Activated T-cell treated with anti-CD3 and anti-CD28 coated beads for 48 hours (primary cell): Measurements from ENCODE around the gene REPIN1.
"Not testable (repeated sequence)": the region's sequence is repeated elsewhere in the genome, so short reads cannot be mapped to it uniquely, and the experiment has no call there.

Experiments used
- DNase-seq: peaks from one replicate; pipeline ENCODE4 v3.0.0-alpha.2; 2020; ENCODE audit warnings: low read depth

Gene REPIN1

DNA sequence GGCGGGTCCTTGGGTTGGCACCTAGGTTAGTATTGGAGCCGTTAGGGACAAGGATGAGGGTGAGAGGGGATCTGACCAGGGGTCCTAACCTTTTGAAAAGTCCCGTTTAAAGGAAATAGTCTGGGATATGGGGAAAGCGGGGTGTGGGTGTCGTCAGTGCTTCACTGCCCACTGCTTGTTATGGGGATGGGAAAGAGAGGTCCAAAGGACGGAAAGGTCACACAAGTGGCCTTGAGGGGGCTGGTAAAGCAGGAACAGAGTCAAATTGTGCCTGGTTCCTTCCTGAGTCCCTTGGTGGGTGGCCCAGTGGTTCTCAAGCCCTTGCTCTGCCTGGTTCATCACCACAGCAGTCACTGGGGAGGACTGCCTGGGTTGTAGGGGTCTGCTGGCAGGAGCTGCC, 7.9 kb downstream of the REPIN1 start:
- DNase-seq = no peak

- DNase-seq = no peak
Observed at GRCh38 chr7:150377196-150377595, 8.6 kb downstream of the REPIN1 start.

GRCh38 chr7:150377635-150378034, 9.0 kb downstream of the REPIN1 start:
- DNase-seq = no peak

DNA sequence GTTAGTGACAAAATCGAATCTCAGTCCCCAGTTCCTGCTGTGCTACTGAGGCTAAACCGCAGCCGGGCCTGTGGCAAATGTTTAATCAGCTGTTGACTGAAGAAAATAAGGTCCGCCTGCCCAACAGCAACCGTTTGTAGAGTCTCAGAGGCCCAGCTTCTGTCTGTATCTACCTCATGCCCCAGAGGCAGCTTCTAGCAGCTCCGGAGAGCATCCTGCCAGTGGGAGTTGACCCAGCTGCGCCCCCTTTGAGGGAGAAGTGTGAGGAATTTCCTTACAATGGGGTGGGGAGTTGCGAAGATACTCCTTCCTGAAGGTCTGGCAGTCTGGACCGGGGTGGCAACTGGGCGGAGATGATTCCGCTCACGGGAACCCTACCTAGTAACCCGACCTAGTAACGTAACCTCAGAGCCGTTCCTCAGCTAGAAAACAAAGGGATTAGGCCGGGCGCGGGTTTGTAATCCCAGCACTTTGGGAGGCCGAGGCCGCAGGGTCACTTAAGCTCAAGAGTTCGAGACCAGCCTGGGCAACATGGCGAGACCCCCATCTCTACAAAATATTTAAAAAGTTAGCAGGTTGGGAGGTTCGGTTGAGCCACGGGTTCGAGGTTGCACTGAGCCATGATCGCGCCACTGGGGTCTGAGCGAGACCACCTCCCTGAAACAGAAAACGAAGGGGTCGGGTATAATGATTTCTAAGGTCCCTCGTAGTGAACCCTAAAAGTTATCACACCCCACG, 9.7 kb downstream of the REPIN1 start:
- no peak for DNase-seq

DNA sequence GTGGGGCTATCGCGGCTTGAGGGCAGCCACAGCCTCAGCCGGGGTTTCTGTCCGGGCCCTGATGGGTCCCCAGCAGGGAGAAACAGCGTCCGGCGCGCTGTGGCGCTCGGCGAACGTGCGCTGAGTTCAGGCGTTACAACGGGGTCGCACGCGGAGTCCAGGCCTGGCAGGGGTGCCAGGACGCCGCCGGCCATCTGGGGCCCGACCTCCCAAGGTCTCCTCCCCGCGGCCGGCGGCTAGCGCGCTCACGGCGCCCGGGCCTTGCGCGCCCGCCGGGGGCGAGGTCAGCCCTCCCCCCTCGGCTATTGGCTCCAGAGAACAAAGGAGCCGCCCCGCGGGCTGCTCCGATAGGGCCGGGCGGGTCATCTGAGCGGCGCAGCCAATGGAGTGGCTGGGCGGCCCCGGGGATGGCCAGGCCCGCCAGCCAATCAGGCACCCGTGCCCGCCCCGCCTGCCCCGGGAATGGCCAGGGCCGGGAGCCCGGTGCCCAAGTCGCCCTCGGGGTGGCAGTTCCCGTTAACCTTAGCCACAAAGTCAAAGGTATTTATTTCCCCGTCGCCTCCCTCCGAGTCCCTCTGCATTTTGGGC, 10.3 kb downstream of the REPIN1 start, which contains the start of gene ZNF775:
Gene ZNF775, plus strand, starts transcription at position 478 of the 588 bp plus-strand sequence. CDS start 9,141 bp downstream, outside the sequence.
- peak; percentile 93 for DNase-seq

DNA sequence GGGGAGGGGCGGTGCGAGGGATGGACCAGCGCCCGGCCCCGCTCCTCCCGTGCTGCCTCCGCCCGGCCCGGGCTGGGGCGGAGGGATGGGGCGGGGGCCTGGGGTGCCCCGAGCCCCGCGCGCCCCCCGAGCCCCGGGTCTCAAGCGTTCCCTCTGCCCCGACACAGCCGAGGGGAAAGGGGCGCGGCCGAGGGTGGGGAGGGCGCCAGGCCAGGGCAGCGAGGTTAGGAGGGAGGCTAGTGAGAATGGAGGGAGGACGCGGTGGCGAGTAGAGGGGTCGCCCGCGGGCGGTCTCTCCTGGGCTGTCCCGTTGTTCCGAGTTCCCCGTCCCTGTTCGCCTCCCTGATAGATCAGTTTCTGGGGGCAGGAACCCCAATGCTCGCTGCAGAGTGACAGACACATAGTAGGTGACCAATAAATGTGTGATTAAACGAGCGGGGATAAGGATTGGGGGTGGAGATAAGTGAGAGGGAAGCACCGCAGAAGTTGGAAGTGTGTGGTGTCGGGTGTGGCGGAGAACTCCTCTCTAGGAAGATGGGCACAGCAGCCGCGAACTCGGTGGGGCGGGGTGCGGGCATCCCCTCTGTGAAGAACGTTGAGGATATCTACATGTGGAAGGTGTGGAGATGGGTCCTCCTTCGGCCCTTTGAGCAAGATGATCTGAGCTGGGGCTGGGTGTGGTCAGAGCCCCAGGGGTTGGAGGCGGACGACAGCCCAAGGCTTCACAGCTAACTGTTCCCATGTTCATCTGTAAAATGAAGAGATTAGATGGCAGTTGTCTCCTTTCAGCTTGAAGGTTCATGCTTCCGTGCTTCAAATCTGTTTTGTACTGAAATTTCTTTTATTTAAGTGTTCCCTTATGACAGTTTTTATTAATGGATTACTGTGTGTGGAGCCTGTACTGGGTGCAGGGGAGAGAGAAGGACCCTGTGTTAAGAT, 11.1 kb downstream of the REPIN1 start:
- no peak for DNase-seq

- no peak for DNase-seq
Observed at GRCh38 chr7:150380463-150380862, 11.8 kb downstream of the REPIN1 start.

DNA sequence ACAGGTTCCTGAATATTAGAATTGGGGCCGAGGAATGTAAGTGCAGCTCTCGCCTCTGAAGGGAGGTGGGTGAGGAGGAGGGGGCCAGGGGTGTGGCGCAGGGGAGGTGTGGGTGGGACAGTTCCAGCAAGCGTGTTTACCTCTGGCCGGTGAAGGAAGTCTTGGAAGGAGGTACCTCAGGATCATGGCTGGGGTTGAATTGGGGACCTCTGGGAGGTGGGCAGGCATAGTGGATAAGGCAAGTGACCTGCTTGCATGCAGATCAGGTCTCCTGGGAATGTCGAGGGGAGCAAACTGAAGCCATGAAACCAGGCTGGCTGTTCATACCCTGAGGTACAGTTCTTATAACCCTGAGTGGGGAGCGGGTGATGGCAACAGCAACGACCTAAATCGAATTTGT, 12.5 kb downstream of the REPIN1 start:
- DNase-seq = no peak

- no peak for DNase-seq
Observed at GRCh38 chr7:150381785-150382122, 13.1 kb downstream of the REPIN1 start.

DNA sequence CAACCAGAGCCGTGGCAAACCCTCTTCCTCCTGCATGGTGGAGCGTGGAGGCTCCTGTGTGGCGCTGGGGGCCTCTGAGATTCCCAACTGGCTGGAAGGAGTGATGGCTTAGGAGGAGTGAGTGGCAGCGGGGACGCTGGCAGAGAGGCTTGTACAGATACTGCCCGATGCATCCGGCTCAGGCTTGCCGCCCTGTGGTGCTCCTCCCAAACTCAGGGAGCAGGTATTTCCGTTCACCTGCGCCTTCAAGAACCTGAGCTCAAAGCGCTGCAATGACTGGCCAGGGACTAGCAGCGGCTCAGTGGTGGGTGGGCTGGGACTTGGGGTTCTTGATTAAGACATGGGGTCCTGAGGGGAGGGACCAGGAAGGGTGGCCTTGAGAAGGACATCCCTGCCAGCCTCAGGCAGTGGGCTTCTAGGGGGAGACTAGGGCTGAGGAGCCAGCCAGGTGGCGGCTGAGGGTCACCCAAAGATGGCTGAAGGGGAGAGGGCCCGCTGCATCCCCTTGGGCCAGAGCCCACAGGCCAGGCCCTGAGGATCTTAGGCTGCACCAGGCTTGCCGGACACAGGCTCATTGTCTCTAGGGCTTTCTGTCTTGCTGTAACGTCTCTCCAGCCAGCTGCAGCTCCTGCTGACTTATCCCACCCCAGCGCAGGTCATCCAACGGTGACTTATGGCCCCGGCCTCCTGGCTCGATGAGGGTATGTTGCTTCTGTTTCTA, 13.7 kb downstream of the REPIN1 start:
- no peak for DNase-seq

DNA sequence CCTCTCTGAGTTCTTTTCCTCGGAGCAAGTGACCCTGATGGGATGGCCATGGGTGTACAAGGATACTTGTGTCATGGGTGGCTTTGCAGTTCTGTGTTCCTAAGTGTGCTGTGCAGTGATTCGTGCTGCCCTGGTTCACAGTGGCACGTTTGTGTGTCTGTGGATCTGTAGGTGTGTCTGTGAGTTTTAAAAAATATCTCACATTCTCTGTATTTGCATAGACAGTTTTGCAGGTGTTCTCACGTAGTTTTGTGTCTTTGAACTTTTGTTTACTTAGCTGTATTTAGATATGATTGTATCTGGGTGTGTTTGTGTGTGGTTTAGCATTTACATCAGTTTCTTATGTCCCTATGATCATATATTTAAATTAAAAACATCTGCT, 14.2 kb downstream of the REPIN1 start:
- no peak for DNase-seq

DNA sequence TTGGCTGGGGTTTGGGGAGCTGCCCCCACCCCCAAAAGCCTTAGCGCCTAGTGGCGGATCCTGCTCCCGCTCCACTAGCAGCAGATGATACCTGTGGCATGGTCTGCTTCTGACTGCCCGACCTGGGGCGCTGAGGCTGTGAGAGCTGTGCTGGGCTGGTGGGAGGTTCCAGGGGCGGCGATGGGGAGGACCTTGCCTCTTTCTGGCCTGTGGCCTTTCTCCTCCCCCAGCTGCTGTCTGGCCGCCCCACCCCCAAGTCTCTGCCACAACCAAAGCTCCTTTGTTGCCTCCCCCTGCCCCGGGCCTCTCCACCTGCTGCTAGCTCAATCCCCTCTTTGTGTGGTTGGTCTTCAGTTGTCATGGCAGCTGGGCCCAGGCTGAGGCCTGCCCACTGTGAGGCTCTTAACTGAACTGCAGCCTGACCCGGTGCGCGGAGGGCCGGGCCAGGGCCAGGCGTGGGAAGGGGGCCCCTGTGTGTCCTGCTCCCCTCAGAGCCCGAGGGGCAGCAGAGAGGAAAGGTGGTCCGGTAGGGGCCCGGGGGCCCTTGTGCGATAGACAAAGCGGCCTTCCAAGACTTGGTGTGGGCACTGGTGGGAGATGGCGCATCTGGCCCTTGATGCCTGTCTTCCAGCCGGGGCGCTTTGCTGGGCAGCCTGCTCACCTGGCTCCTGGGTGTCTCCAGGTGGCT, 15.2 kb downstream of the REPIN1 start:
- DNase-seq = no peak

- DNase-seq = no peak
Observed at GRCh38 chr7:150384406-150385301, 16.0 kb downstream of the REPIN1 start.

DNA sequence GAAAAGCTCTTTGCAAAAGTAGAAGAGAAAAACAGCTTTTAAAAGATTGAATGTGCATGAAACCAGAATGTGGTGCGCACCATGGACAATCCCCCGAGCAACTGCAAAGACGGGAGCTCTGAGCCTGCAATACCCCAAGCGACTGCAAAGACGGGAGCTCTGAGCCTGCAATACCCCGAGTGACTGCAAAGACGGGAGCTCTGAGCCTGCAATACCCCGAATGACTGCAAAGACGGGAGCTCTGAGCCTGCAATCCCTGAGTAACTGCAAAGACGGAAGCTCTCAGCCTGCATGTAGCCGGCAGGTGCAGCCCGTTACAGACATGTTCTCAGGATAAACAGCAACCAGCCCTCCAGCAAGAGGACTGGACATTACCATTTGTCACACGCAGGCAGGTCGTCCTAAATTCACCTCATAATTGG, 16.7 kb downstream of the REPIN1 start:
- no peak for DNase-seq

GRCh38 chr7:150385884-150386283, 17.3 kb downstream of the REPIN1 start:
- DNase-seq = not testable (repeated sequence)

DNA sequence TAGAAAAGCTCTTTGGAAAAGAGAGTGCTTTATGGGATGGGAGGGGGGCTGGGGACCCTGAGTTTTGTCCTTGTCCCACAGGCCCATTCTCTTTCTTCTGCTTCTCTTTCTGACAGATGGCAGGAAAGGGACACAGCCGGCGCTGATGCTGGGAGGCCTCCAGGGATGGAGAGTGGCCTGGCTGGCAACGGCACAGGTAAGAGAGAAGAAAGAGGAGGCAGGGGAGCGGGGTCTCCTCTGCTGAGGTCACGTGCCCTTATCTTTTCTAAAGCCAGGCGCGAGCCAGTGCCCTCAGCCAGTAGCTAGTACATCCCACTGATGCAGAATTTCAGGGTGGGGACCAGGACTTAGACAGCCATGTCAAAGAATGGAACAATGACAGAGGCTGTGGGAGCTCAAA, 19.7 kb downstream of the REPIN1 start:
- no peak for DNase-seq

DNA sequence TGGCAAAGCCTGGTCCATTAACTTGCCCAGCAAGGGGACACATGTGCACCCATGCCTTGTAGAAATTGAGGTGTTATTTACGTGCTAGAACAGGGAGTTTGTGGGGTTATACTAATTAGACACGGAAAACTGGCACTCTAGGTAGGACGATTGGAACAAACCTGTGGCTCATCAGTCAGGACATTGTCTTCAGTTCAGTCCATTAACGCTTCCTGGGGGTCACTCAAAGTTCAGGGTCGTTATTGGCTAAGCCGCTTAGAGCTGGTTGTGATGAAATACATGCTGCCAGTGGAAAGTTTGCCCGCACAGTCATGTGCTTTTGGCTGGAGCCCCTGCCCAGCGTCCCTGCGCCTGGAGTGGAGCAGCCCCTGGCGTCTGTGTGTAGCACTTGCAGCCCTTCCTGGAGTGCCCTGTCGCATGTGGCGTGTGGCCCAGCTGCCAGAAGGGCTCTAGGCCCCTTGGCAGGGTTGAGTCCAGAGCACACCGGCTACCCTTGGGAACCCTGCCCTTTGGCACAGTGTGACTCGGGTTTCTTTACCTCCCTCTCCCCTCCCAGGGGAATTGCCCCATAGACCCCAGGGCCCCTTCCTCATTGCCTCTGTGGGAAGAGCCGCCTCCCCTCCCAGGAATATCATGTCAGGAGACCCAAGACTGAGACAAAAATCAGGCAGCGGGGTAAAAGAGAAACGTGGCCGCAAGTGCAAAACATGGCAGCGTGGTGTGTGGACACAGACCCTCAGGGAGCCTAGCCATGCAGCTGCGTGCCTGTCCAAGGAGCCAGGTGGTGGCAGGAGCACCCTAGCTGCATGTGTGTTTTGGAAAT, 20.3 kb downstream of the REPIN1 start:
- no peak for DNase-seq

- DNase-seq = no peak
Observed at GRCh38 chr7:150389532-150389816, 20.9 kb downstream of the REPIN1 start.

DNA sequence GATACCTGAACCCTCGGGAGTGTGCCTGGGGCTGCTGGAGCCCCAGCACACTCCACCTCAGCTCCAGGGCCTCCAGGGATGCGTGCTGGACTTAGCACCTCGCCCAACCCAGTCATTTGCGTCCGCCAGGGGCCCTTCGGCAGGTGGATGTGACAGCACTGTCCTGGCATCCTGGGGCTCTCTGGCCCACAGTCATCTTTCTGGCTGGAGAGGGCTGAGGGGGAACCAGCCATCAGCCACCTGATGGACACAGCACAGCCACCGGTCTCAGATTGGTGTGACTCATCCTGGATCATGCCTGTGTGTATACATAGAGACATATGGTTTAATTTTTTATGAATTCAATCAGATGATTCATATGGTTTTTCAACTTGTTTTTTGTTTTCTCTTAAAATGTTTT, 21.6 kb downstream of the REPIN1 start:
- DNase-seq = no peak

DNA sequence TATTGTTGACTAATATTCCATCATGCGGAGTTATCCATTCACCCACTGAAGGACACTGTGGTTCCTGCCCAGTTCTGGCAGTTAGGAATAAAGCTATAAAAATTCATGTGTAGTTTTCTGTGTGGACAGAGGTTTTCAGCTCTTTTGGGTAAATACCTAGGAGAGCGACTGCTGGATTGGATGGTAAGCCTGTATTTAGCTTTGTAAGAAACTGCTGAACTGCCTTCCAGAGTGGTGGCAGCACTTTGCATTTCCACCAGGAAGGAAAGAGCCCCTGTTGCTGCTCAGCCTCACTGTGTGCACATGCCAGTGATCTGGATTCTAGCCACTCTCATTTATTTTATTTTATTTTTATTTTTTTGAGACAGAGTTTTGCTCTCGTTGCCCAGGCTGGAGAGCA, 24.7 kb downstream of the REPIN1 start:
- DNase-seq = no peak
